Measurements from ENCODE around the gene ATP5IF1. TPM values are rescaled to one million over a fixed set of nuclear protein-coding genes. Genes with fewer than 3 reads are reported as not detected.

The ATP5IF1 gene
- total and polyA plus RNA-seq, 9 of the 15 experiments (the other 6 are each of a cell fraction or from before 2014, with no cell fraction given), result 292 to 1,422 (median 388) TPM

- TF ChIP-seq CUX1 (CRISPR knock-in tag; IDR thresholded peaks at IDR 0.05) (no peak), ZNF778 (CRISPR knock-in tag; IDR thresholded peaks at IDR 0.05) (no peak), ZNF766 (CRISPR knock-in tag; conservative IDR thresholded peaks at IDR 0.05) (peak; percentile 86; the same call in 1 of the 2 replicates), ZNF12 (CRISPR knock-in tag; IDR thresholded peaks at IDR 0.05) (peak; percentile 73; the same call in 1 of the 2 replicates), GTF2B (IDR thresholded peaks at IDR 0.05; ENCODE audit: extremely low read depth, insufficient read length) (peak; percentile 33), EWSR1 (IDR thresholded peaks at IDR 0.05; ENCODE audit: borderline replicate concordance, low read depth, partially characterized antibody) (no peak), GATA2 (CRISPR knock-in tag; IDR thresholded peaks at IDR 0.05) (no peak), ZHX1 (conservative IDR thresholded peaks at IDR 0.05; ENCODE audit: low read length) (no peak)
These were observed 23.5 kb downstream of the ATP5IF1 start, which contains the start of gene SESN2 (continued) for GRCh38 chr1:28259252-28259933.

All from K562 (cell line).